ENCODE measurements around the gene RPS6KA2.

RPS6KA2 gene

DNA sequence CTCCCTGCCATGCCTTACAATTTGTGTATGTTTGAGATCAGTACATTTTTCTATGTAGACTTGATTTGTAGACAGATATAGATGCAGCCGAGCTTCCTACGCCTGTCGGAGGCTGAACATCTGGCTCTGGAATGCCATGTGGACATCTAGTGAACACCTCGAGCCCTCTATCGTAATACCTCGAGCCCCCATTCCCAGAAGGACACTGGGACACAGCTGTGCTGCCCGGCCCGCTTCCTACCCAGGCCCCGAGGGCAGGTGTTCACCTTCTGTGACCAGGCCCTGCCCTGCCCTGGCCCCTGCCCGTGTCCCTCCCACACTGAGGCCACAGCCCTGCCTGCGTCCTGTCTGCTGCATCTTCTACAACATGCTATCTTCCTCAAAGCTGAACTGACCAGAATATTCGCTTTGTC lies 12.9 kb downstream of the RPS6KA2 start:
- DNase-seq = no peak

- no peak for DNase-seq
These were observed 14.0 kb downstream of the RPS6KA2 start for GRCh38 chr6:166613027-166613426.

DNA sequence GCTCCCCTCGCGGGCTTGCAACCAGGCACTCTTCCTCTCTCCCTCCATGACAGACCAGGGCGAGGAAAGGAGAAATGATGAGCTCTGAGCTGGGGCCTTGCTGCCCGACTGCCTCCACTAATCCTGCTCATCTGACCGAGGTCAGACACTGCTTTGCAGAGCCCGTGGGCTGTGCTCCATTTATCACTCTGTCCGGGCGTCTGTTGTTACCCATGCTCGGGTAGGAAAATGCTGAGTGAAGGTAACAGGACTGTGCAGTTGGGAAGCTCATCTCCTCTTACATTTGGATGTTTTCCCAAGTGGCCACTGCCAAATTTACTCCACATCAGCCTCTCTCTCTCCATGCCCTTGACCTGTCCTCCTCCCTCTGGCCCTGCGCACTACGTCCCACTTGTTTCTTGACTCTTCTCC lies 14.6 kb downstream of the RPS6KA2 start:
- no peak for DNase-seq

DNA sequence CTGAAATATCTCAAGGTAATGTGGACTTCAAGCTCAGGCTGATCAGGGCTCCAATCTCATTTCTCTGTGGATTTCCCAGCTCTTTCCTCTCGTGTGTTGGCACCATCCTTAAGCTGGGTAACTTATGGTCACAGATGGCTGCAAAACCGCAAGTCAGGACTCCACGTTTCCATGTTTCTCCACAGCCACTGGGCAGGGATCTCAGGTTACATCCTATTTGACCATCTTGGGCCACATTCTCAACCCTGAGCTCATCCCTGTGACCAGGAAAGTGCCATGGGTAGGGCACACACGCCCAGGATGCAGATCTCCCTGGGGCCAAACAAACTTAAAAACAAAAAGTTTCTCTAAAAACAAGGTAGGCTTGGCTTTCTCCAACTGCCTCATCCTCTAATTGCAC lies 15.4 kb downstream of the RPS6KA2 start:
- DNase-seq = no peak

DNA sequence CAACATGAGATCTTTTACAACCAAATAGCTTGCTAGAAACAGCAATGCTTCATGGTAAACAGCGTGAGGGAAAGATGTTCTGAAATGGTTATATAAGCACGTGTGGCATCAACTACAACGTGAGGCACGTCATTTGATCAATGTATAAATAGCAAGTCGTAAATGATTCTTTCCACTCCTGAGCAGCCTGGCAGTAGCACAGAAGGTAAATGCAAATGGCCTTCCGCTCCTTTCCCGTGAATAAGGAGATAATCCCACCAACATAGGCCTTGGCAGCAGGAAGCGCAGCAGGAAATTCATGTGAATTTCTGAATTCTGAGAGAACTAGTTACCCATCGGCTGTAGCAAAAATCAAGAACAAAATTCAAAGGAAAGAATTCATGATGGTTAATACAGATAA lies 17.0 kb downstream of the RPS6KA2 start:
- DNase-seq = no peak

- DNase-seq = no peak
These were observed 18.3 kb downstream of the RPS6KA2 start for GRCh38 chr6:166608774-166609173.

- no peak for DNase-seq
These were observed 21.3 kb downstream of the RPS6KA2 start for GRCh38 chr6:166605752-166606151.

DNA sequence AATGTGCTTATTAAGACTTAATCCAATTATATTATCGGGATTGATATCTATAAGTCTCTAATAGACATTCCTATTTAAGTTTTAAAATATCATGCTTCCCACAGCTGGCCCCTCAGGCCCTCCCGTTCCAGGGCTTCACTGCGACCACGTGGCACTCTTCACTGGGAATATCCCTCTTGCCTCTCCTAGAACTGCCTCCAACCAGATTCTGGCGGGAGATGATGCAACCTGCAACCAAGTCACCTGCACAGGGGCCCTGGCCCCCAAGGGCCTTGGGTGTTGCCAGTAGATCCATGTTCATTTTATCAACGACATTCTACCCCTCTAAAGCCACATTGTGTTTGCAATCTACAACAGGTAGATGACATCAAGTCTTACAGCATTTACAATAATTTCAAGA lies 22.1 kb downstream of the RPS6KA2 start:
- no peak for DNase-seq

- DNase-seq = no peak
These were observed 22.7 kb downstream of the RPS6KA2 start for GRCh38 chr6:166604328-166604727.

- peak; percentile 79 to 91 for DNase-seq
These were observed 23.9 kb downstream of the RPS6KA2 start for GRCh38 chr6:166603043-166603690.

GRCh38 chr6:166601956-166602355 lies 25.1 kb downstream of the RPS6KA2 start:
- no peak for DNase-seq

DNA sequence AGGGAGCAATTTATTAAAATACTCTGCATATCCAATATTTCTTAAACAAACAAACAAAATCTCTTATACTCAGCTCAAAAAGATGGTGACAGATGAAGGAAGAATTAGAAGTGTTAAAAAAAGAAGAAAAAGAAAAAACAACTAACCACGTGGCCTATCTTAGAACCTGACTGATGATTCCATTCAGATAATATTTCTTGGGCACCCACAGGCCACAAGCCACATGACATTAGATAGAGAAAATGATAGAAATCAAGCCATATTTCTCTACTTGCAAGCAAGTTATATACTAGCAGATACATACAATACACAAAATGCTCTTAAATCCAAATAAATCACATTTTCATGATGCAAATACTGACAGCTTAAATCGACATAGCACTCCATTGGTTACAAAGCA lies 26.1 kb downstream of the RPS6KA2 start:
- DNase-seq = no peak

- DNase-seq = peak; percentile 69 to 76
These were observed 27.8 kb downstream of the RPS6KA2 start for GRCh38 chr6:166599205-166599604.

DNA sequence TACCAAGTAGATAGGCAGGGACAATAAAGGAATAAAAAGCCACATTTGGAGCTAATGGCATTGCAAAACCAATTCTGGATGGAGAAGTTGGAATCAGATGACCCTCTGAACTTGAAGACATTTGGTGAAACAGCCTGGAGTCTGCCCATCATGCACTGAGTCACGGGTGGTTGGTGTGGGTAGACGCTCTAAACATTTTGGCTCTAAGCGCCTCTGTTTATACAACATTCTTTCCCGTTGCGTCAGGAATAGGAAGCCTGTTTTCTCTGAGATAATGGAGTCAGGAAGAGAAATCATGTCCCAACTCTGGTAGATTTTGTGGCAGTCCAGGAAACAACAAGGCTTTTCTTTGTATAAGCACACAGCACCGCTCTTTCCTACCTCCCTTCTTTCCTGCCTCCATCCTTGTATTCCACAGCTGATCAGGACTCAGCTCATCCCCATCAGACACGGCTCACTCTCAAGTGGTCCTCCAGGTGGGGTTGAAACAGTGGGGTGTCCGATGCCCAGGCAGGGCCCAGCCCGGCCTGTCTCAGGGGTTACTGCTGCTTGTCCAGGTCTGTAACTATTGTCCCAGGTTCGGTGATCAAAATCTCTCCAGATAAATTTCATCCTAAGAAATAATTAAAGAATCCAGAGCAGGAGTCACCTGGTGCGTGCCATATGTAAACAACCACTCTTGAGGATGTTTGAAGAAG lies 28.5 kb downstream of the RPS6KA2 start:
- DNase-seq = peak; percentile 95 to 96

DNA sequence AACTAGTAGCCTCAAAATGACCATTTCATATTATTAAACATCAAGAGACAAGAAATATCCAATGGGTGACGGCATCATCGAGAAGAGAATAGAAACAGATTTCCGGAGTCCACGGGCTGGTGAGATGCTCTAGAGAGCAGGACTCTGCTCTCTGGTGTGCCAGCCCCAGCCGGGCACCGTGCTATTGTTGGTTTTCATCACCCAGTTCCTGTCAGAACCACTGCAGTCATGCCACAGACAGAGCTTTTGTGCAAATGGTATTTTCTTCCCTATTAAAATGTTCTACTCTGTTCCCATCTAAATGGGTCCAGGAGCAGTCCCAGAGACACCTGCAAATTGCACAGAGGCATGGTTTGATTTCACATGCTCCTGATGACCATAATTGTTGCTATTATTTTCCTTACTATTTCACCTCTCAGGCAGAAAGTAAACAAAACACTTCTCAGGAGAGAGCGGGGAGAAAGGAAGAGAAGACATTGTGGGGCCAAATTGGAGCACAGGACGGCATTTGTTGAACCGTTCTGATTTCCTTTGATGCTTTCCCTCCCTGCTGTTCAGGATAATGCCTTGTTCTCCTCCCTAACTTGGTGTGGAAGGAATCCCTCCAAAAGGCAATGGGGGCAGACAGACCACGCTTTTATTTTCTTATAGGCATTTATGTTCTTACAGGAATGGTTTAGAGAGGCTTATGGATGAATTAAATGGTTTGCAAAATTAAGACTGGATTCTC lies 29.2 kb downstream of the RPS6KA2 start:
- DNase-seq = peak; percentile 35 to 44

DNA sequence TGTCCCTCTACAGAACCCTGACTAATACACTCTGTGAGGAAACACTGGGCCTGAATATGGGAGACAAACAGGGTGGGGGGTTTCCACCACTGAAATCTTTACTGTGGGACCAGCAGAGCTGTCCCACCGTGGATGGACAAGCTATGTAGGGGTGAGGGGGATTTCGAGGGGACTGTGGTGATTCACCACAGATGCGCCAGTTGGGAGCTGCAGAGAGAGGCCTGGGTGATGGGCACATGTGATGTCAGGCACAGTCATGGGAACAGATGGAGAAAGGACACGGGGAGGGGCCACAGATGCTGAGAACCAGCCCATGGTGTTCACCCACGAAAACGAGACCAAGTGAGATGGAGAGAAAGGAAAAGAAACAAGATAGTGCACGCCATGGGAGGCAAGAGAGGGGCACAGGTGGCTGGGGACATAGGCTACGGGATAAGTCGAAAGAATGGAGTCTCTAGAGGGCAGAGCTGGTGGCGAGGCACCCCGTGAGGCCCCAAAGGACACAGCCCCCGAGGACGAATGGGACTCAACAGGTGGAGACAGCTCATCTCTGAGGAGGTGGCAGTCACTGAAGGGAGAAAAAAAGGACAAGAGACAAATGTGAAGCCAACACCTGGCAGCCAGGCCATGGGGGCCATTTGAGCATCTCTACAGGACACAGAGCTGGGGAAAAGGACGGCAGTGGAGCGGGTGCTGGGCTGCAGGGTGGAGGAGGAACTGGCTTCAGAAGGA lies 30.1 kb downstream of the RPS6KA2 start:
- DNase-seq = no peak

GRCh38 chr6:166595949-166596348 lies 31.1 kb downstream of the RPS6KA2 start:
- no peak for DNase-seq

DNA sequence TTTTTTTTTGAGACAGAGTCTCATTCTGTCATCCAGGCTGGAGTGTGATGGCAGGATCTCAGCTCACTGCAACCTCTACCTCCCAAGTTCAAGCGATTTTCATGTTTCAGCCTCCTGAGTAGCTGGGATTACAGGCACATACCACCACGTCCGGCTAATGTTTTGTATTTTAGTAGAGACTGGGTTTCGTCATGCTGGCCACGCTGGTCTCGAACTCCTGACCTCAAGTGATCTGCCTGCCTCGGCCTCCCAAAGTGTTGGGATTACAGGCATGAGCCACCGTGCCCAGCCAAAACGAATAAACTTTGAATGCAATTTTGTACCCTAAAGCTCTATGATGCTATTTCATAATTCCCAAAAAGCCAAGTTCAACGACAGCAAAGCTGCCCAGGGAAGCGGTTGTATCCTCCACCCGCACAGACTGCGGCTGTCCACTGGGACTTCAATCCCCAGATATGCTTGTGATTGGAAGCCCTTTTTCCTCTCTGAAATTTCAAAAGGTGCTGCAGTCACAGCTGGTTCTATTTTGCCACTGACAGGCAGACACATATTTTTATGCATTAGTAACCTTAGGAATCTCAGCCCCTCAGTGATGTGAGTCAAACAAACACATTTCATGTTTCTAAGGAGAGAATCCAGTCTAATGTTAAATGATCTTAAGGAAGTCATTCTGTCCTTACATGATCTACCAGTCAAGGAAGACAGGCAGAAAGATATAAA lies 31.8 kb downstream of the RPS6KA2 start:
- DNase-seq = no peak

GRCh38 chr6:166592821-166593220 lies 34.2 kb downstream of the RPS6KA2 start:
- peak in 1 of 2 donors; percentile 41 for DNase-seq

GRCh38 chr6:166591961-166592520 lies 35.0 kb downstream of the RPS6KA2 start:
- DNase-seq = no peak

GRCh38 chr6:166591026-166591425 lies 36.0 kb downstream of the RPS6KA2 start:
- DNase-seq = no peak
